GM18867 (cell line): ENCODE results near the gene TMED4.

Source experiments
- ATAC-seq: cut with Tn5 transposase; IDR thresholded peaks from one replicate; pipeline ENCODE4 v1.9.1; 2021; ENCODE audit warnings: mild to moderate bottlenecking, moderate library complexity; ENCODE audit not compliant: unreplicated experiment

The TMED4 gene

GRCh38 chr7:44541028-44541869, 40.8 kb downstream of the TMED4 start, which contains the start of gene NPC1L1:
NPC1L1 (minus strand) TSS chr7:44541330; CDS start chr7:44541259, 71 bp downstream.
- no peak for ATAC-seq

DNA sequence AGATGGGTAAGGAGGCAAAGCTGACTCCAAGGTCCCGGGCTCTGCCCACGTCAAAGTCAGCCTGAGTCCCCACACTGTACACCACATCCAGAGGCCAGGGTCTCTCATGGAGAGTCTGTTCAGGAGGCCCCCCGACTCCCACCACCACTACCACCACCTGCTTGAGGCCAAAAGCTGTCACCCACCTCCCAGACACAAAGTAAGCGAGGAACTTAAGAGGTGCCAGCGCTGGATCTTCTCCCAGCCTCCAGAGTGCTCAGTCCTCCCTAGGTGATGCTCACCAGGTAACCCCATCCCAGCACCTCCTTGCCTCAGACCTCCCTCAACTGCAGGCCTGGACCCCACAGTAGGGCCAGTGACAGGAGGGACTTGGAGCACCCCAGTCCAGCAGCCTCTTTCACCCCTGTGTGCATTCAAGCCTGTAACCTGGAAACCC, 41.4 kb downstream of the TMED4 start:
- no peak for ATAC-seq

- no peak for ATAC-seq
These were observed 42.1 kb downstream of the TMED4 start for GRCh38 chr7:44539669-44540506.

DNA sequence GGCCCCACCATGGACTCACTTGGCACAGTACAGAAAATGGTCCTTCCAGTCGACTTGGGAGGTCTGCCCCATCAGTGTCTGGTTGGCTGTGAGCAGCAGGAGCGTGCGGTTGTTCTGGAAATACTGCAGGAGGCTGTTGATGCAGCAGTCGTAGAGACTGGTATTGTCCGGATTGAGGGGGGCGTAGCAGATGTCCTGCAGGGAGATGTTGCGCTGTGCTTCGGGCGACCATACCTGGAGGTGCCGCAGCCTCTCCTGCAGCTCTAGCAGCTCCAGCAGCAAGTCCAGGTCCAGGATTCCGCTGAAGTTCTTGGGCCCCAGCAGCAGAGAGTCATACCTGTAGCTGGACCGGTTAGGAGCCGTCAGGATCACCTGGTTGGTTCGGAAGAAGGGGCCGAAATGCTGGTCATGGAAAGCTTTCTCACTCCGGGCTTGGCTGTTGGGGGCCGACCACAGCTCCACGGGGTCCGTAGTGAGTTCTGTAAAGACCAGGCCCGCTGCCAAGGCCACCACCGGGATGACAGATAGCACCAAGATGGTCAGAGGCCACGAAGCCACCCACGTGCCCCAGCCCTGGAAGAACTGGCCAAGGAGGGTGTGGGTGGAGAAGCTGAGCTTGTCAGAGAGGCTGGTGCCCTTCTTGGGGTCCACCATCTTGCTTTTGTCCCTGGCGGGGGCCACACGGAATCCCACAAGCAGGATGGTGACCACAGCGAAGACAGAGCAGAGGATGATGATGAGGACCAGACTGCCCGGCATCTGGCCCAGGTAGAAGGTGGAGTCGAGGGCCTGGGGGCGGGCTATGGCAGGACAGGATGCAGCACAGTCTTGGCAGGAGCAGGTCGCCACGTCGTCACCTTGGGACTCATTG, 43.0 kb downstream of the TMED4 start:
- ATAC-seq, result no peak

DNA sequence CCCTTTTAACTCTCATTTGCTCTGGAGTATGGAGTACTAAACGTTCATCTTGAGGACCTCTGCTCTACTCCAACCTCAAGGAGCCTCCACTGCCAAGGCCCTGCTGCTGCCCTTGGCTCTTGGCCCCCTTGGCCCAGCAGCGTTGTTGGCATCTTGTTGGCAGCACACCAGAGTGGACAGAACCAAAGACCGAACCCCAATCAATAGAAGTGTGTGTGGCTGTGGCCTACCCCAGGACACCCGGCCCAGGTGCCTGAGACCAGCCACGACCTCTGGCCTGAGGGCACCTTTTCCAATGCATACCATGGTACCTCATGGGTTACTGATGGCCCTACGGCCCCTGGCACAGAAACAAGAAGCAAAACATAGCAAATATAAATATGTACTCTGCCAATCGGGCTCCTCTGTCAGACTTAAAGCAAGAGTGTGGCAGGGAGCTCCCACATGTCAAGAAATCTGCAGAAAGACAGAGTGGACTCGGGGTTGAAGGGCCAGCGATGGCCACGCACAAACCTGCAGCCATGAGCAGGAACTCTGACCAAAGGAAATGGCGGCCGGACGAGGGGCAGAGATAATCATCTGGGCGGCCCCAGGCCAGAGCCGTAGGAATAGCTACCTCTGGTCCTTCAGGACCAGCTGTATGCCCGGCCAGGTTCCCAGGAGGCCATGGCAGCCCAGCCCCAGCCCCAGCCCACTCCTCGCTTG, 43.8 kb downstream of the TMED4 start:
- ATAC-seq, result no peak

DNA sequence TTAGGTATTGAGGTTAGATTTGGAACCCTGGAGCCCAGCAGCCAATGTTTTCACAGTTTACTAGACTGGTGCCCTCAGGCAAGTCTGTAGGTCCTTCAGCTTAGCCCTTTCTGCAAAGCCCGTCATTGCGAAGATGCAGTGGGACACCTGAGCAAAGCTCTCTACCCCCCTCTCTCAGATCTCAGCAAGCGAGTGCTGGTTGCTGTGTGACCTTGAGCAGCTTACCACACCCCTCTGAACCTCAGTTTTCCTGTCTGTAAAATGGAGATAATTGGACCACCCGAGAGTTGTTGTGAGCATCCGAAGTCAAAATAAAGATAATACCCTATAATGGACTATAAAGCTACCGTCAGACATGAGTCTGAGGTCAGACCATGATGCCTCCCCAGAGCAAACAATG, 44.6 kb downstream of the TMED4 start:
- no peak for ATAC-seq

DNA sequence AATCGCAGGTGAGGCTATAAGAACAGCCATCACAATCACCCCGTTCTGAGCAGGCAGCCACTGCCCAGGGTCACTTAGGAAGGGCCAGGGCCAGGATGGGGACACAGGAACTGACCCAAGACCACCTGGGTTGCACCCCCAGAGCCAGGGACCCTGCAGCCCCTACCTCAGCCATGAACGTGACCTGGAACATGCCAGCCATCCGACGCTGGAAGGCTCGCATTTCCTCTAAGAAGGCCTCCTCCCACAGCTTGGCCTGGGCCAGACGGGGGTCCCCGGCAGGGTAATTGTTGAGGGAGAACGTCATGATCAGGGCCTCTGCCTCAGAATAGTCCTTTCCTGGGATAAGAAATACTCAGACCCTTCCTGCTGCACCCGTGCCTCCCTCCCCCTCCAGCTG, 45.9 kb downstream of the TMED4 start:
- no peak for ATAC-seq

- no peak for ATAC-seq
These were observed 46.5 kb downstream of the TMED4 start for GRCh38 chr7:44535348-44536064.

GRCh38 chr7:44534501-44534900, 47.5 kb downstream of the TMED4 start:
- ATAC-seq, result no peak

GRCh38 chr7:44534087-44534486, 47.9 kb downstream of the TMED4 start:
- ATAC-seq, result no peak

- no peak for ATAC-seq
These were observed 48.6 kb downstream of the TMED4 start for GRCh38 chr7:44533301-44534055.

- no peak for ATAC-seq
These were observed 50.3 kb downstream of the TMED4 start for GRCh38 chr7:44531421-44532380.

DNA sequence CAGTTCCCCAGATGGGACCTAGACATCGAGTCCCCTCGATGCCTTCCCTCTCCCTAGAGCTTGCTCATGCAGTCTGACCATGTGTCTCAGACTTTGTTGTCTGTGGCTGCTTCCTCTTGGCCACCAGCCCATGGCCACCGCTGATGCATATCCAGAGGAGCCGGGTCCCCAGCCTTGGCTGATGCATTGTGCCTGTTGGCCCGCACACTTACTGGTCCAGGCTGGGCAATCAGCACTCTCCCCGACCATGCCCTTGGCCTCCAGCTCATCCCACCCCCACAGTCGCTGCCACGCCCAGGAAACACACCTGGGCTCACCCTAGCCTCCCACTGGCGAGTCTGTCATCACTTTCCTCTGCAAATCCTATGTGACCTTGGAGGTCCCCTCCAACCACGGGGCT, 51.0 kb downstream of the TMED4 start:
- no peak for ATAC-seq
